Activated T-cell treated with anti-CD3 and anti-CD28 coated beads, Interleukin-2, amount 50 U/mL, for 72 hours (primary cell): ENCODE measurements around the gene CHRNA7. TPM values are rescaled to one million over a fixed set of nuclear protein-coding genes. Genes with fewer than 3 reads are reported as not detected.
"Not testable (repeated sequence)": the region's sequence is repeated elsewhere in the genome, so short reads cannot be mapped to it uniquely, and the experiment has no call there.

Source experiments
- ATAC-seq, 2 donors: fragments of 150-1000 bp; cut with Tn5 transposase; replicated peaks in 1 of 2; 2 replicates each; pipeline ENCODE4 v1.10.0; 2021; ENCODE audit warnings: moderate library complexity in 2 of 2, mild to moderate bottlenecking in 1 of 2
- DNase-seq, 2 donors: peaks; one replicate each; pipeline ENCODE4 v3.0.0; 2021 to 2022; ENCODE audit warnings: mixed read lengths in 1 of 2
- H3K27ac Mint-ChIP-seq: one replicate; pipeline ENCODE4 v1.8.0; 2022; ENCODE audit warnings: mild to moderate bottlenecking, moderate library complexity, mixed read lengths
- H3K27me3 Mint-ChIP-seq: one replicate; pipeline ENCODE4 v1.8.0; 2022; ENCODE audit warnings: low read depth, mixed read lengths
- H3K36me3 Mint-ChIP-seq, 2 donors: one replicate each; pipeline ENCODE4 v1.8.0; 2022; ENCODE audit warnings: mixed read lengths in 2 of 2, mild to moderate bottlenecking in 1 of 2; ENCODE audit not compliant: insufficient read depth in 2 of 2
- H3K4me1 Mint-ChIP-seq: one replicate; pipeline ENCODE4 v1.8.0; 2022; ENCODE audit warnings: low read depth, mixed read lengths
- H3K4me3 Mint-ChIP-seq, 2 donors: one replicate each; pipeline ENCODE4 v1.8.0; 2022; ENCODE audit warnings: mild to moderate bottlenecking in 2 of 2, mixed read lengths in 2 of 2, moderate library complexity in 2 of 2
- H3K9me3 Mint-ChIP-seq, 2 donors: one replicate each; pipeline ENCODE4 v1.8.0; 2022; ENCODE audit warnings: mixed read lengths in 2 of 2
- total RNA-seq, 2 donors: library from RNA; stranded (reverse); gene quantifications; one replicate each; pipeline ENCODE4 v1.2.3, GENCODE V29; 2022

CHRNA7 gene
- total RNA-seq, 2 donors from 2014 or later, result 0.46 to 0.51 TPM

- not testable (repeated sequence) for DNase-seq, H3K9me3 Mint-ChIP-seq, ATAC-seq, H3K4me3 Mint-ChIP-seq, H3K27ac Mint-ChIP-seq, H3K36me3 Mint-ChIP-seq, H3K27me3 Mint-ChIP-seq, H3K4me1 Mint-ChIP-seq
Observed at GRCh38 chr15:32209081-32209480, 178.8 kb downstream of the CHRNA7 start.

- H3K27ac Mint-ChIP-seq, result no peak overlapping the region
- H3K9me3 Mint-ChIP-seq, result peaks cover 3 to 11% of the 10 kb centered on the region in 2 donors
- H3K27me3 Mint-ChIP-seq, result peaks cover 10% of the 10 kb centered on the region
- no peaks in the 10 kb centered on the region for H3K4me1 Mint-ChIP-seq
- peaks cover 0 to 3% of the 10 kb centered on the region in 2 donors for H3K36me3 Mint-ChIP-seq
- no peak for DNase-seq
- no peak overlapping the region for H3K4me3 Mint-ChIP-seq
- no peak for ATAC-seq
Observed at GRCh38 chr15:32218666-32219065, 188.4 kb downstream of the CHRNA7 start.

Other genes with a start within 250 kb of the CHRNA7 start
- 1 to 10 TPM in 1 of 2 donors, under 1 TPM in 1; 0.89 to 2.4 TPM for gene OTUD7A, start 159.8 kb upstream of the CHRNA7 start, total RNA-seq